ENCODE measurements around the gene NR2E1.

Gene NR2E1

DNA sequence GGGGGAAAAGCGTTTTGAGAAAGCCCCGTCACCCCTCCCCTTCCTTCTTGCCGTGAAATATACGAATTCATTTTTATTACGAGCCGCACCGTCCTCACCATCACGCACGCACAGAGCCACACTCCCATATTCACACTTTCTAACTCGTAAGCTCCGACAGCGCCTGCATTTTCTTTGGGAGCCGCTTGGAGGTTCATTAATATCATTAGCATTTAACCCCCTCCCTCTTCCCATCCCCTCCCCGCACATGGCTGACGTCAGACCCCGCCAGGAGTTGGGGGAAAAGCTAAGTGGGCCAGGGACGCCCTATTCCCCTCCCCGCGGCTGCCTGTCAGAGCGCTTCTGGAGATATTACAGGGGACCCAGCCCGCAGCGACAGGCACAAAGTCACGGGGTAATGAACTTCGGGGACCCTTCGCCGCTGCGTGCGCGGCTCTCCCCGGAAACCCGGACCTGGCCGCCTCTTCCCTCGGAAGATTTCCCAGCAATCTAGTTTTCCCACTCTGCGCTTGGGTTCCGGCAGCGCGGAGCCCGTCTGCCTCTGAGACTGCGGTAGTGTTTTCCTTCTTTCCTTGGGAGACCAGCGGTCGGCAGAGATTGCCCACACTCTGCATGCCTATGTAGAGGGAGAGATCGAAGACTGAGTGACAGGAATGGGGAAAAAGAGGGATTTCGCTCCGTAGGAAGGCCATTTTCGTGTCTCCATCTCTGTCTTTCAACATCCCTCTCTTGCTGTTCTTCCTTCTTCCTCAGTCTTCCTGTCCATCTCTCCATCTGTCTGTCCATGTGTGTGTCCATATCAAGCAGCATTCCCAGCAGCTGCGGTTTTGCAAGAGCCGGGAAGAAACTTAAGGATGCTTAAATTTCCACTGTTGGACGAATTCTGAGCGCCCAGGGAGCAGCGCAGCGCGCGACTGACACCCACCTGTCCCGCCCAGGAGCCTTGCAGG is at the start of gene NR2E1:
Gene NR2E1, plus strand, starts transcription at position 309 of the 950 bp plus-strand sequence. CDS start 744 bp downstream, outside the sequence.
- Histone ChIP-seq H3K36me3 (no peaks in the 10 kb centered on the region), H3K9me3 (replicated peaks in 1 of 11) (peaks cover 26 to 74% (median 39%) of the 10 kb centered on the region in 11 experiments; a peak in 19 of 22 replicates), H3K27me3 (peaks cover 100% of the 10 kb centered on the region in 11 experiments), H3K27ac (no peak within 1 kb of the TSS), H3K4me2 (peak within 1 kb of the TSS in 8 of 11 experiments; percentile 7 to 53 (median 30); a peak in 11 of 22 replicates), H3K9ac (no peak within 1 kb of the TSS), H3K4me1 (peaks cover 0 to 15% (median 11%) of the 10 kb centered on the region in 10 experiments; a peak in 12 of 20 replicates), H4K20me1 (peaks cover 0 to 93% (median 64%) of the 10 kb centered on the region in 11 experiments; a peak in 17 of 22 replicates), H3K4me3 (peak within 1 kb of the TSS in 5 of 10 experiments; percentile 19 to 39 (median 27); a peak in 4 of 20 replicates)
- no peak for TF ChIP-seq Cebpa-rat (IDR thresholded peaks at IDR 0.05)

DNA sequence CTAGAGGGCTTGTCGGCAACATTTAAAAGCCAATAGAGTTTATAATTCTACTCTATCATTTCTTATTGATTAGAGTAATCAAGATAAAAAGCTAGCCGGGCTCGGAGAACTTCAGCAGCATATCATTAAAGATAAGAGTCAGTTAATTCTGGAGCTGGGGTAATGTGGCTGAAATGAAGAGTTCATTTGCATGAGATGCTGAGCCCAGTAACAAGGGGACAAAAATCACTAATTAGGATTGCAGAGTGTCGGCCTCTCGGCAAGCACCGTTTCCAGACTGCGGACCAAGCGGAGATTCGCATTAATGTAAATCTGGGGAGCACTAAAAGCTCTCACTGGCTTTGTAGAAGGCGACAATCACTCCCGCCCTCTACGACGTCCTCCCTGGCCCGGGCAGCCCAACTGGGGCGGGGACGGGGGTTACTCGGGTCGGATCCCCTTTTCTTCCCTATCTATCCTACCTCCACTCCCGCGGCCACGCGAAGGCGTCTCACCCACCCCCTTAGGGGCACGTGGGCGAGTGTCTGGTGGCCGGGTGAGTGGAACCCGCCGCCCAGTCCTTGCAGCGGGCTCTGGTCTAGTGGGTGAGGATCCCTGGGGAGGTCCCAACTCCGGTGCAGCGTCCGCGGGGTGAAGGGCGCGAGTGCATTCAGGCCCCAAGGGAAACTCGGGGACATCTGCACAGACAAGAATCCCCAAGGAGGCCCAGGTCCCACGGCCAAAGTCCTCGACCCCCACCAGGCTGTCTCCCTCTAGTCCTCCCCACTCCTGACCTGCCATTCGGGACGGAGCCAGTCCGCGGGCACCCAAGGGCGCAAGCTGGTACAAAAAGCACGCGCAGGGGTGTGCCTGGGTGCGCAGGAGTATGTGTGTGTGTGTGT is 49.0 kb upstream of the NR2E1 start:
- no peaks in the 10 kb centered on the region for H3K36me3 ChIP-seq
- peaks cover 97 to 100% (median 100%) of the 10 kb centered on the region in 11 experiments for H3K27me3 ChIP-seq
- H3K4me2 ChIP-seq = peak overlapping the region; percentile 90 to 99 (median 97); a peak in 21 of 22 replicates
- peaks cover 0 to 5% (median 0%) of the 10 kb centered on the region in 11 experiments; a peak in 2 of 22 replicates for H3K9me3 ChIP-seq (replicated peaks in 1 of 11)
- no peak overlapping the region for H3K27ac ChIP-seq
- no peak for TF ChIP-seq Cebpa-rat (IDR thresholded peaks at IDR 0.05)
- peaks cover 0 to 83% (median 69%) of the 10 kb centered on the region in 11 experiments; a peak in 17 of 22 replicates for H4K20me1 ChIP-seq
- no peak overlapping the region for H3K9ac ChIP-seq
- H3K4me1 ChIP-seq = peaks cover 25 to 58% (median 46%) of the 10 kb centered on the region in 10 experiments
- H3K4me3 ChIP-seq = peak overlapping the region; percentile 56 to 74 (median 65); a peak in 16 of 20 replicates

DNA sequence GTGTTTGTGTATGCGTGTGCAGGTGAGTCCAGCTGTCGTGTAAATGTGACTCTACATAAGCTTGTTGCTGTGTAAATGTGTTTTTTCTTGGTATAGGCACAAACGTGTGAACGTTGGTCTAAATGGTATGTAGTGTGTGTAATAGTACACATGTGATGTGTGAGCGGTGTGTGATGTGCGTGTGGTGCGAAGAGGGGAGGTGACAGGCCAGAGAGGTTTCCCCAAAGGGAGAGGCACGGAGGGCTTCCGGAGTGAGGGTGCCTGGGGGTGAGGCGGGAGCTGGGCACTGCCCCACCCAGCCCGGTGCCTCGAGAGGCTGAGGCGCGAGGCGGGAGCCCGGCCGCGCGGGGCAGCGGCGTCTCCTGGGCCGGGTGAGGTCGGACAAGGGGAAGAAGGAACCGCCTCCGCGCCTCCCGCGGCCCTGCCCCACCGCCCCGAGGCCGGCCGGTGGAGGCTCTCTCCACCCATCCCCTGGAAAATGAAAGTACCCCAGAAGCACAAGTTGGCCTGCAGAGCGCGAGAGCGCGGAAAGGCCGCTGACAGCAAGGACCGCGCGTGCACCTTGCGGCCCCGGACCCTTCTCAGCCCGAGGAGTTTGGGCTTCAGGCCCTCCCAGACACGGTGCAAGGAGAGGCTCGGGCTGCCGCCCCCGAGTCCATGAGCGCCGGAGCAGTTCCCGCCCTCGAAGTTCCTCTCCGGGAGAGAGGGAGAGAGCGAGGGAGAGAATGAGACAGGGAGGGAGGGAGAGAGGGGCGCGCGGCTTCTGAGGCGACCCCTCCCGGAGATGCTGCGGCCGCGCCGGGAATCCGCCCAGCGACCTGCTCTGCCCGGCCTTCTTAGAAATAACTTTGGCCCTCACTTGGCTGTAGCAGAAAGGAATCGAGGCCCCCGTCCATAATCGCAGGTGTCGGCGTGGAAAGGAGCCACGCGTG is 48.1 kb upstream of the NR2E1 start:
- Histone ChIP-seq H3K4me3 (peak overlapping the region; percentile 56 to 74 (median 65)), H3K4me2 (peak overlapping the region; percentile 90 to 99 (median 97)), H3K27ac (no peak overlapping the region), H4K20me1 (peaks cover 0 to 83% (median 69%) of the 10 kb centered on the region in 11 experiments; a peak in 17 of 22 replicates), H3K9ac (peak overlapping the region in 10 of 11 experiments; percentile 8 to 61 (median 38); a peak in 11 of 22 replicates), H3K36me3 (no peaks in the 10 kb centered on the region), H3K4me1 (peaks cover 25 to 58% (median 46%) of the 10 kb centered on the region in 10 experiments), H3K9me3 (replicated peaks in 1 of 11) (peaks cover 0 to 11% (median 0%) of the 10 kb centered on the region in 11 experiments; a peak in 3 of 22 replicates), H3K27me3 (peaks cover 100% of the 10 kb centered on the region in 11 experiments)
- TF ChIP-seq Cebpa-rat (IDR thresholded peaks at IDR 0.05) = no peak

DNA sequence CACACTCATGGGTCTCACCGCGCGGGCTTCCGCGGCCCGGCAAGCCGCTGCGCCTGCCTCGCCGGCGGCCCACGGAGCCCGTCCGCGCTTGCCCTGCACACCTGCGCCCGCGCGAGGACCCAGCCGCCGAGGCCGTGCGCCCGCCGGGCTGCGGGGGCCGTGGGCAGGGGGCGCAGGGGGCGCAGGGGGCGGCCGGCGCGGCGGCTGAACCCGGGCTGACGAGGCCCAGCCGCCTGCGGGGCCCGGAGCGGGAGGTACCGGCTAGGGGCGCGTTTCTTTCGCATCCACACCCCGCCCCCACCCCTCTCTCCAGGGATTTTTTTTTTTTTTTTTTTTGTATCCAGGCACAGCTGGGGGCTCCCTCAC is 47.5 kb upstream of the NR2E1 start:
- Histone ChIP-seq H3K27me3 (peaks cover 100% of the 10 kb centered on the region in 11 experiments), H3K36me3 (no peaks in the 10 kb centered on the region), H3K4me1 (peaks cover 25 to 58% (median 46%) of the 10 kb centered on the region in 10 experiments), H3K9ac (peak overlapping the region in 6 of 11 experiments; percentile 22 to 61 (median 44); a peak in 7 of 22 replicates), H3K9me3 (replicated peaks in 1 of 11) (peaks cover 0 to 11% (median 0%) of the 10 kb centered on the region in 11 experiments; a peak in 3 of 22 replicates), H3K4me3 (peak overlapping the region; percentile 56 to 74 (median 65)), H3K27ac (no peak overlapping the region), H3K4me2 (peak overlapping the region; percentile 90 to 99 (median 97)), H4K20me1 (peaks cover 0 to 83% (median 69%) of the 10 kb centered on the region in 11 experiments; a peak in 17 of 22 replicates)
- TF ChIP-seq Cebpa-rat (IDR thresholded peaks at IDR 0.05) = no peak

DNA sequence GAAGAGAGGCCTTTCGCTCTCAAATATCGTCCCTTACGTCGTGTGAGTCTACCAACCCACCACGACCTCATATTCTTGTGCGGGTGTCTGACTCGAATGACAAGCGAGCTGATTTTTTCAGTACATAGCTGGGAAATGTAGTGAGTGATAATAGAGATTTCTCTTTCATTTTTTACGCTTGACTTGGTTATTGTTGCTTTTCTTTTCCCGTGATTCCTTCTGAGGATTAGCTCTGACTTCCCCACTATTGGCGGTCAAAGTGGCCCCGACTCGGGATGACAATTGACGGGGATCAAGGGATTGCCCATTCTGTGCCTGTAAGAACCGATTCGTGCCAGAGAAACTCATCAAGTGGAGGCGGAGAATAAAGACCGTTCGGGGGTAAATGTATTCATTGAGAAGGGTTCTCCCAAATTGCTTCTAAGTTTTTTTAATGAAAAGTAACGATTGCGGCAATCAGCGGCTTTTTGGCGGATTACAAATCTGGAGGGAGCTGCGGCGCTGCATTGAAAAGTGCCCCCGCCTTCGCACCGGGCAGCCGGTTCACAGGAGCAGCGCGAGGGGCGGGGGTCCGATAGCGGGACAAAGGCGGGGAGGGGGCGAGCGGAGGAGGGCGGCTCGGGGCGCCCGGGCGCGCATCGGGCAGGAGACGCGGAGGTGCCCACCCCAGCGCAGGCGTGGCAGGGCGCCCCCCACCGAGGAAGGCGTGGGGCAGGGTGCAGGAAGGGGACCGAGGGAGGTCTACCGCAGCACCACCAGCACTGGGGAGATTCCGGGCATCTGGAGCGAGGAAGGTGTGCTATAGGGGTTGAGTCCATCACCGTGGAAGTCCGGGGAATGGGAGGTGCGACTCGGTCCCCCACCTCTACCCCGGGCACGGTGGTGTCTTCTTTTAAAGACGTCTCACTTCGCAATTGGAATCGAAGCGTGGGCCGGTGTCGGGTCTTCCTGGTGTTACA is 46.7 kb upstream of the NR2E1 start:
- no peak overlapping the region; a peak in 1 of 22 replicates for H3K9ac ChIP-seq
- H3K4me1 ChIP-seq = peaks cover 25 to 52% (median 41%) of the 10 kb centered on the region in 10 experiments
- H4K20me1 ChIP-seq = peaks cover 0 to 79% (median 64%) of the 10 kb centered on the region in 11 experiments; a peak in 17 of 22 replicates
- no peak for TF ChIP-seq Cebpa-rat (IDR thresholded peaks at IDR 0.05)
- no peaks in the 10 kb centered on the region for H3K36me3 ChIP-seq
- peaks cover 100% of the 10 kb centered on the region in 11 experiments for H3K27me3 ChIP-seq
- peak overlapping the region; percentile 56 to 74 (median 65); a peak in 17 of 20 replicates for H3K4me3 ChIP-seq
- peak overlapping the region; percentile 90 to 99 (median 97) for H3K4me2 ChIP-seq
- H3K9me3 ChIP-seq (replicated peaks in 1 of 11) = peaks cover 0 to 13% (median 0%) of the 10 kb centered on the region in 11 experiments; a peak in 6 of 22 replicates
- no peak overlapping the region for H3K27ac ChIP-seq

DNA sequence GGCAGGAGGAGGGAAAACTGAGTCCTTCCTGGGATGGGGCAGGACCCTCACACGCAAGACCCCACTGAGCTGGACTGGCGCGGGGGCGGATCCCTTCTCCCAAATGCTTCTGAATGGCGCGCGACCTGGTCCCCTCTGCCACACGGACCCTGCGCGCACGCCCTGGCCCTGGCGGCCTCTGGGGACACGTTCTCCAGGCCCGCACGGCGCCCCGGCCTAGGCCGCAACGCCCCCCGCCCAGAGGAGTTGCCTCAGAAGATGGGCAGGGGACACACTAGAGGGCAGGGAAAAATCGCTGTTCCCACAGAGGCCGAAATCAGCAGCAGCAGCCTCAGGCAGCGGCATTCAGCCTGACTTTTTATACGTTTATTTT is 46.1 kb upstream of the NR2E1 start:
- H3K9me3 ChIP-seq (replicated peaks in 1 of 11) = peaks cover 0 to 18% (median 0%) of the 10 kb centered on the region in 11 experiments; a peak in 6 of 22 replicates
- H3K27ac ChIP-seq = no peak overlapping the region
- H3K4me1 ChIP-seq = peaks cover 25 to 46% (median 38%) of the 10 kb centered on the region in 10 experiments
- no peak overlapping the region for H3K9ac ChIP-seq
- peak overlapping the region in 10 of 11 experiments; percentile 93 to 99 (median 97); a peak in 14 of 22 replicates for H3K4me2 ChIP-seq
- peaks cover 100% of the 10 kb centered on the region in 11 experiments for H3K27me3 ChIP-seq
- H4K20me1 ChIP-seq = peaks cover 0 to 74% (median 58%) of the 10 kb centered on the region in 11 experiments; a peak in 17 of 22 replicates
- H3K36me3 ChIP-seq = no peaks in the 10 kb centered on the region
- peak overlapping the region in 6 of 10 experiments; percentile 57 to 74 (median 66); a peak in 9 of 20 replicates for H3K4me3 ChIP-seq
- no peak for TF ChIP-seq Cebpa-rat (IDR thresholded peaks at IDR 0.05)

Measured in BLaER1 treated with 17β-estradiol and CSF1 and Interleukin-3, amounts not matched to agents 10 nM and 100 nM (cell line).